ENCODE measurements around the gene COL4A2.
A peak's percentile ranks its signal among the peaks of the same experiment; 100 is the strongest.

The COL4A2 gene

GRCh38 chr13:110343241-110343865 lies 36.3 kb downstream of the COL4A2 start:
- no peak for FAIRE-seq

GRCh38 chr13:110344320-110344719 lies 37.2 kb downstream of the COL4A2 start:
- peak; percentile 20 for FAIRE-seq
- no peak for DNase-seq (ENCODE audit: insufficient read length, low spot score)
- no peak for TF ChIP-seq POLR2A (IDR thresholded peaks at IDR 0.05; ENCODE audit: low read depth, low read length)

More at GRCh38 chr13:110343241-110343865, 36.3 kb downstream of the COL4A2 start:
- DNase-seq (ENCODE audit: insufficient read length, low spot score) = no peak
- TF ChIP-seq POLR2A (IDR thresholded peaks at IDR 0.05; ENCODE audit: low read depth, low read length) = no peak

- DNase-seq (ENCODE audit: insufficient read length, low spot score) (no peak), FAIRE-seq (no peak)
- TF ChIP-seq POLR2A (IDR thresholded peaks at IDR 0.05; ENCODE audit: low read depth, low read length) = no peak
Observed at GRCh38 chr13:110345266-110345665, 38.2 kb downstream of the COL4A2 start.

GRCh38 chr13:110345701-110346100 lies 38.6 kb downstream of the COL4A2 start:
- no peak for TF ChIP-seq POLR2A (IDR thresholded peaks at IDR 0.05; ENCODE audit: low read depth, low read length)
- FAIRE-seq (no peak), DNase-seq (ENCODE audit: insufficient read length, low spot score) (no peak)

- DNase-seq (ENCODE audit: insufficient read length, low spot score) = peak; percentile 66
- TF ChIP-seq POLR2A (IDR thresholded peaks at IDR 0.05; ENCODE audit: low read depth, low read length) = no peak
- peak; percentile 69 for FAIRE-seq
Observed at GRCh38 chr13:110346661-110347067, 39.6 kb downstream of the COL4A2 start.

GRCh38 chr13:110347088-110347487 lies 40.0 kb downstream of the COL4A2 start:
- DNase-seq (ENCODE audit: insufficient read length, low spot score) = no peak
- TF ChIP-seq POLR2A (IDR thresholded peaks at IDR 0.05; ENCODE audit: low read depth, low read length) = no peak
- no peak for FAIRE-seq

GRCh38 chr13:110347535-110348308 lies 40.6 kb downstream of the COL4A2 start:
- peak; percentile 98 for FAIRE-seq
- DNase-seq (ENCODE audit: insufficient read length, low spot score) = peak; percentile 93
- no peak for TF ChIP-seq POLR2A (IDR thresholded peaks at IDR 0.05; ENCODE audit: low read depth, low read length)

GRCh38 chr13:110348309-110349105 lies 41.4 kb downstream of the COL4A2 start:
- FAIRE-seq (no peak), DNase-seq (ENCODE audit: insufficient read length, low spot score) (no peak)
- no peak for TF ChIP-seq POLR2A (IDR thresholded peaks at IDR 0.05; ENCODE audit: low read depth, low read length)

- FAIRE-seq = no peak
- no peak for TF ChIP-seq POLR2A (IDR thresholded peaks at IDR 0.05; ENCODE audit: low read depth, low read length)
- no peak for DNase-seq (ENCODE audit: insufficient read length, low spot score)
Observed at GRCh38 chr13:110349239-110349638, 42.2 kb downstream of the COL4A2 start.

- no peak for TF ChIP-seq POLR2A (IDR thresholded peaks at IDR 0.05; ENCODE audit: low read depth, low read length)
- no peak for FAIRE-seq
- DNase-seq (ENCODE audit: insufficient read length, low spot score) = no peak
Observed at GRCh38 chr13:110350049-110350448, 43.0 kb downstream of the COL4A2 start.

GRCh38 chr13:110350509-110350908 lies 43.4 kb downstream of the COL4A2 start:
- FAIRE-seq (no peak), DNase-seq (ENCODE audit: insufficient read length, low spot score) (no peak)
- TF ChIP-seq POLR2A (IDR thresholded peaks at IDR 0.05; ENCODE audit: low read depth, low read length) = no peak

- no peak for TF ChIP-seq POLR2A (IDR thresholded peaks at IDR 0.05; ENCODE audit: low read depth, low read length)
- DNase-seq (ENCODE audit: insufficient read length, low spot score) (no peak), FAIRE-seq (peak; percentile 71)
Observed at GRCh38 chr13:110351636-110352420, 44.7 kb downstream of the COL4A2 start.

- FAIRE-seq = no peak
- TF ChIP-seq POLR2A (IDR thresholded peaks at IDR 0.05; ENCODE audit: low read depth, low read length) = no peak
- no peak for DNase-seq (ENCODE audit: insufficient read length, low spot score)
Observed at GRCh38 chr13:110352735-110353134, 45.7 kb downstream of the COL4A2 start.
